ENCODE measurements around the gene C1S. TPM values are rescaled to one million over a fixed set of nuclear protein-coding genes. Genes with fewer than 3 reads are reported as not detected.

Gene C1S
- total RNA-seq, 2 donors from 2014 or later, result 35.8 to 97.2 TPM

- Histone ChIP-seq H3K9ac (ENCODE audit: low read depth in 2 of 2, low read length in 2 of 2) (peak overlapping the region in 1 of 2 donors; percentile 70), H3K9me3 (no peaks in the 10 kb centered on the region), H3K4me1 (no peaks in the 10 kb centered on the region), H3K27me3 (no peaks in the 10 kb centered on the region), H3K36me3 (no peaks in the 10 kb centered on the region), H3K27ac (peak overlapping the region; percentile 1), H3K4me3 (no peak overlapping the region)
- TF ChIP-seq, protein P1, sequence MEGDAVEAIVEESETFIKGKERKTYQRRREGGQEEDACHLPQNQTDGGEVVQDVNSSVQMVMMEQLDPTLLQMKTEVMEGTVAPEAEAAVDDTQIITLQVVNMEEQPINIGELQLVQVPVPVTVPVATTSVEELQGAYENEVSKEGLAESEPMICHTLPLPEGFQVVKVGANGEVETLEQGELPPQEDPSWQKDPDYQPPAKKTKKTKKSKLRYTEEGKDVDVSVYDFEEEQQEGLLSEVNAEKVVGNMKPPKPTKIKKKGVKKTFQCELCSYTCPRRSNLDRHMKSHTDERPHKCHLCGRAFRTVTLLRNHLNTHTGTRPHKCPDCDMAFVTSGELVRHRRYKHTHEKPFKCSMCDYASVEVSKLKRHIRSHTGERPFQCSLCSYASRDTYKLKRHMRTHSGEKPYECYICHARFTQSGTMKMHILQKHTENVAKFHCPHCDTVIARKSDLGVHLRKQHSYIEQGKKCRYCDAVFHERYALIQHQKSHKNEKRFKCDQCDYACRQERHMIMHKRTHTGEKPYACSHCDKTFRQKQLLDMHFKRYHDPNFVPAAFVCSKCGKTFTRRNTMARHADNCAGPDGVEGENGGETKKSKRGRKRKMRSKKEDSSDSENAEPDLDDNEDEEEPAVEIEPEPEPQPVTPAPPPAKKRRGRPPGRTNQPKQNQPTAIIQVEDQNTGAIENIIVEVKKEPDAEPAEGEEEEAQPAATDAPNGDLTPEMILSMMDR (IDR thresholded peaks at IDR 0.05), result no peak
- intact Hi-C loops (cut with DNase I), result loop anchor here (5.0 kb wide), 1 partner anchor 171 kb away; no protein-coding TSS in a partner anchor
- no peak for DNase-seq
Measured at GRCh38 chr12:7092986-7093460, 32.5 kb downstream of the C1S start.

GRCh38 chr12:7093486-7093885 is 33.0 kb downstream of the C1S start:
- H3K27me3 ChIP-seq, result no peaks in the 10 kb centered on the region
- H3K4me3 ChIP-seq, result no peak overlapping the region
- H3K27ac ChIP-seq, result no peak overlapping the region
- no peak overlapping the region for H3K9ac ChIP-seq (ENCODE audit: low read depth in 2 of 2, low read length in 2 of 2)
- no peaks in the 10 kb centered on the region for H3K36me3 ChIP-seq
- no peak for DNase-seq
- intact Hi-C loops (cut with DNase I), result loop anchor here (5.0 kb wide), 1 partner anchor 171 kb away; no protein-coding TSS in a partner anchor
- TF ChIP-seq, protein P1 (IDR thresholded peaks at IDR 0.05), result no peak
- no peaks in the 10 kb centered on the region for H3K4me1 ChIP-seq
- H3K9me3 ChIP-seq, result no peaks in the 10 kb centered on the region

- H3K9ac ChIP-seq (ENCODE audit: low read depth in 2 of 2, low read length in 2 of 2), result no peak overlapping the region
- no peak overlapping the region for H3K27ac ChIP-seq
- TF ChIP-seq, protein P1 (IDR thresholded peaks at IDR 0.05), result no peak
- no peak overlapping the region for H3K4me3 ChIP-seq
- DNase-seq, result no peak
- no peaks in the 10 kb centered on the region for H3K36me3 ChIP-seq
- no peaks in the 10 kb centered on the region for H3K4me1 ChIP-seq
- H3K27me3 ChIP-seq, result no peaks in the 10 kb centered on the region
- H3K9me3 ChIP-seq, result no peaks in the 10 kb centered on the region
- intact Hi-C loops (cut with DNase I), result loop anchor here (5.0 kb wide), 1 partner anchor 172 kb away; no protein-coding TSS in a partner anchor
Measured at GRCh38 chr12:7093892-7094291, 33.4 kb downstream of the C1S start.

DNA sequence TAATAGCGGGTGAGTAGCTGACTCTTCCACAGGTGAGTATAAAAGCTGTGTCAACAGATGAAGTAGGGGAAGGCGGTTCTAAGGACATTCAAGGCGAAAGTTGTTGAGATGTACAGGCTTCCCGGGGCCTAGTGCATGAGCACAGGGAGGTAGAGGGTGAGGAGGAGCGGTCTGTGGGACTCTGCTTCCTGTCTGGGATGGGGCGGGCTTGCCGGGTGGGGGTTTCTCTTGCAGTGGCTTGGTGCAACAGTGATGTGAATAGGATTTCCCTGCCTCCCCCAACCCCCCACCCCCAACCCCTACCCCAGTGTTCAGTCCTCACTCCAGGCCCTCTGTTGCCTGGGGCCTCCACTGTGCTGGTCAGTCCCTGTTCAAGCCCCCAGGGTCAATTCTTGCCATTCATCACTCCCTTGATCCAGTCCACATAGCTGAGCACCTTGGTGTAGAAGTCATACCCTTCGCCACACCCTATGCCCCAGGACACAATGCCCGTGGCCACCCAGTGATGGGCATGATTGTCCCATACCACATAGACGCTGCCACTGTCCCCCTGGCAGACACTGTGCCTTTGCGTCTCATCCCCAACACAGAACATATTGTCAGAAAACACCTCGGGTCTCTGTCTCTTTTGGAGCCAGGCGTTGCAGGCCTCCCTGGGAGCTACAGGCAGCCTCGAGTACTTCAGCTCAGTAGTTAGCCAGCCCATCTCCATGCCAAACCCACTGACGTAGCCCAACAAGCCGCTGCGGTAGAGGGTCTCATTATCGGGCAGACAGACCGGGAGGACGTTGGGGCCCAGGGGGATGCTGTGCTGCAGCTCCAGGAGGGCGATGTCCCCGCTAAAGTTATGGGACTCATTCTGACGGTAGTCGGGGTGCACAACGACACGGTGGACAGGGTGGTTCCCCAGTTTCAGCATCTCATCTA is 35.8 kb downstream of the C1S start:
- intact Hi-C loops (cut with DNase I), result no loop called here
- H3K9me3 ChIP-seq, result no peaks in the 10 kb centered on the region
- H3K9ac ChIP-seq (ENCODE audit: low read depth in 2 of 2, low read length in 2 of 2), result no peak overlapping the region
- H3K4me1 ChIP-seq, result no peaks in the 10 kb centered on the region
- no peak overlapping the region for H3K4me3 ChIP-seq
- DNase-seq, result no peak
- H3K36me3 ChIP-seq, result no peaks in the 10 kb centered on the region
- no peaks in the 10 kb centered on the region for H3K27me3 ChIP-seq
- no peak overlapping the region for H3K27ac ChIP-seq
- TF ChIP-seq, protein P1 (IDR thresholded peaks at IDR 0.05), result no peak

GRCh38 chr12:7096979-7097378 is 36.5 kb downstream of the C1S start:
- Histone ChIP-seq H3K27ac (no peak overlapping the region), H3K9me3 (no peaks in the 10 kb centered on the region), H3K4me1 (no peaks in the 10 kb centered on the region), H3K36me3 (no peaks in the 10 kb centered on the region), H3K27me3 (no peaks in the 10 kb centered on the region), H3K4me3 (no peak overlapping the region), H3K9ac (ENCODE audit: low read depth in 2 of 2, low read length in 2 of 2) (no peak overlapping the region)
- intact Hi-C loops (cut with DNase I), result no loop called here
- no peak for DNase-seq
- TF ChIP-seq, protein P1 (IDR thresholded peaks at IDR 0.05), result no peak

Measured in colonic mucosa (tissue), 4 donors.